Measurements from ENCODE around the gene CELF4.

CELF4 gene

GRCh38 chr18:37298816-37299215 is 266.8 kb downstream of the CELF4 start:
- TF ChIP-seq CTCF (IDR thresholded peaks at IDR 0.05; ENCODE audit: insufficient read depth, missing control alignments): no peak
- no peak for DNase-seq (ENCODE audit: insufficient read length, low spot score)
- FAIRE-seq: no peak

- FAIRE-seq (no peak), DNase-seq (ENCODE audit: insufficient read length, low spot score) (no peak)
- no peak for TF ChIP-seq CTCF (IDR thresholded peaks at IDR 0.05; ENCODE audit: insufficient read depth, missing control alignments)
Measured at GRCh38 chr18:37297106-37297505, 268.5 kb downstream of the CELF4 start.

- TF ChIP-seq CTCF (IDR thresholded peaks at IDR 0.05; ENCODE audit: insufficient read depth, missing control alignments): peak; percentile 15
- no peak for FAIRE-seq
- no peak for DNase-seq (ENCODE audit: insufficient read length, low spot score)
Measured at GRCh38 chr18:37294951-37295350, 270.6 kb downstream of the CELF4 start.

- no peak for TF ChIP-seq CTCF (IDR thresholded peaks at IDR 0.05; ENCODE audit: insufficient read depth, missing control alignments)
- no peak for DNase-seq (ENCODE audit: insufficient read length, low spot score)
- no peak for FAIRE-seq
Measured at GRCh38 chr18:37293359-37293758, 272.2 kb downstream of the CELF4 start.

- FAIRE-seq (no peak), DNase-seq (ENCODE audit: insufficient read length, low spot score) (no peak)
- no peak for TF ChIP-seq CTCF (IDR thresholded peaks at IDR 0.05; ENCODE audit: insufficient read depth, missing control alignments)
Measured at GRCh38 chr18:37289423-37289822, 276.2 kb downstream of the CELF4 start.

GRCh38 chr18:37287601-37288000 is 278.0 kb downstream of the CELF4 start:
- TF ChIP-seq CTCF (IDR thresholded peaks at IDR 0.05; ENCODE audit: insufficient read depth, missing control alignments): no peak
- FAIRE-seq (no peak), DNase-seq (ENCODE audit: insufficient read length, low spot score) (no peak)

- no peak for DNase-seq (ENCODE audit: insufficient read length, low spot score)
- TF ChIP-seq CTCF (IDR thresholded peaks at IDR 0.05; ENCODE audit: insufficient read depth, missing control alignments): no peak
- FAIRE-seq: no peak
Measured at GRCh38 chr18:37286801-37287200, 278.8 kb downstream of the CELF4 start.

Measured in D721Med (cell line).